Measurements from ENCODE around the gene SCNN1G.

Gene SCNN1G

GRCh38 chr16:23155445-23156049, 27.0 kb upstream of the SCNN1G start:
- no peak for FAIRE-seq

GRCh38 chr16:23156110-23156509, 26.4 kb upstream of the SCNN1G start:
- no peak for FAIRE-seq

- no peak for FAIRE-seq
Measured at GRCh38 chr16:23156946-23157460, 25.5 kb upstream of the SCNN1G start.

DNA sequence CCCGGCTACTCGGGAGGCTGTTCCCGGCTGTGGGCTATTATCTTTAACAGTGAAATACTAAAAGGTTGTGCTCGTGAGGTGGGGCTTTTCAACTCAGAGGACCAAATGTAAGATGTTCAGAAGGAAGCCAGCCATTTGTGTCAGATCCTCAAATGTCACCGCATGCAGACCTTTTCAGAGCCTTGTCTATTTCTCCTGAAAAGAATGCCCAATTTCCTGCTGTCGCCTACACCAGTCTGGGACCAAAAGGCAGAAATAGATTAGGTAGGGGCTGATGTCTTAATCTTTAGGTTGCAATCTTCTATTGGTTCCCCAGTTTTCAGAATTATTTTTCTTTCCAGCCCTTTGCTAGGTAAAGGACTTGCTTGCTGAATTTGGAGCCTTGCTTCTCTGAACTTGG, 24.4 kb upstream of the SCNN1G start:
- FAIRE-seq: no peak

DNA sequence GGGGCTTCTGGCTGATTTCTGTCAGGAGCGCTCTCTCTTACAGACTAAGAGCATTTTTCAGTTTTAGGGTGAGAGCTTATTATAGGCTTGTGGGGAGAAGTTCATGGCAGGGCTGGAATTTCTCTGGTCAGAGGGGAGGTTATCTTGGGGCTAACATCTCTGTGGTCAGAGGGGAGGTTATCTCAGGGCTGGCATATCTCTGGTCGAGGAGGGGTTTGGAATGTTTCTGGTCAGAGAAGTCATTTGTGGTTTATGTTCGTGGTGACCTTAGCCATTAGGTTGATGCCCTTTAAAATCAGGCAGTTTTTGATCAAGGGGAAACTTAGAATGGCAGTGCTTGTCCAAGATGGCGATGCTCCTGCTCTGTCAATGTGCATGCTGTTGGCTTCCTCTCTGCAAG, 22.5 kb upstream of the SCNN1G start:
- FAIRE-seq: no peak

- FAIRE-seq: no peak
Measured at GRCh38 chr16:23160574-23160973, 22.0 kb upstream of the SCNN1G start.

DNA sequence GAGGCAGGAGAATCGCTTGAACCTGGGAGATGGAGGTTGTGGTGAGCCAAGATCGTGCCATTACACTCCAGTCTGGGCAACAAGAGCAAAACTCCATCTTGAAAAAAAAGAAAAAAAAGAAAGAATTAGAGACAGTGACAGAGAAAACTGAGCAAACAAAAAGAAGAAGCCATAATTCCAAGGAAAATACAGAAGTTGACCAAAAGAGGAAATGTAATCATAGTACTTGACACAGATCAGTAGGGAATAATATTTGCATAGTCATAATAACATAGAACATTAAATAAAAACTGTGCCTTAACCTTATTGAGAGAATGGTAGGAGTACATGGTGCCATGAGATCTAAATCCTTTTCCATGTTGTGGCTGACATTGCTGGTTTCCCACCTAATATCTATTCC, 18.6 kb upstream of the SCNN1G start:
- no peak for FAIRE-seq

GRCh38 chr16:23164736-23165135, 17.8 kb upstream of the SCNN1G start:
- no peak for FAIRE-seq

GRCh38 chr16:23172583-23172982, 10.0 kb upstream of the SCNN1G start:
- FAIRE-seq: no peak

DNA sequence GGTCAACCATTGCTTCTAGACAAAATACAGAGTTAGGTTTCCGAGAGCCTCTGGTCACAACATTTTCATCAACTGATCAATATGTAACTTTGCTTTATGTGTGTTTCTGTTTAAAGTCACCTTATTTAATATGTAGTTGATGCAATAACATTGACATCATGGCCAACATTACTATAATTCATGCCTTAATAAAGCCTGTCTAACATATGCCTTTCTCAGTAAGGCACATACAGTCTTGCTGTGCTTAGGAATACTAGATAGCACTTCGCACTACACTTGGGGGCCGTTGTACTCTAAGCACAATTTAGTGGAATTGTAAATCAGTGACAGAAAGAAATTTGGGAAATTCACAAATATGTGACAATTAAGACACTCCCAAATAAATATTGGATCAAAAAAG, 9.6 kb upstream of the SCNN1G start:
- FAIRE-seq: no peak

DNA sequence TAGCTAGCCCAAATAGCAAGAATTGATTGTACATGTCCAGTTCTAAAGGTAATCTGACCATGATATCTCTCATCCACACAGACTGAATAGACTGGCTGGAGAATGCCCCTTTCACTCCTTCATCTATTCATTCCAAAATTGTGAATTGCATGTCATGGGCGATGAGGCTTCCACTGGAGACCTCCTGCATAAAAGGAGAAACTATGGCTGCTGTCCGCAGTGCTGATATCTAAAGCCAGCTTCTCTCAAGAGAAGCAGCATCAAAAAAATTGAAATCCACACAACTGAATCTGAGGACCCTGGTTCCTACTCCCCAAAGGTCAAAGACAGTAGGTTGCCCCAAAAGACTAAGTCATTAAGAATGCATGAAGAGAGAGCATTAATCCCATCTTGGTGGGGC, 7.9 kb upstream of the SCNN1G start:
- no peak for FAIRE-seq

- no peak for FAIRE-seq
Measured at GRCh38 chr16:23175651-23176050, 6.9 kb upstream of the SCNN1G start.

GRCh38 chr16:23181506-23181905, 1.0 kb upstream of the SCNN1G start:
- FAIRE-seq: no peak

DNA sequence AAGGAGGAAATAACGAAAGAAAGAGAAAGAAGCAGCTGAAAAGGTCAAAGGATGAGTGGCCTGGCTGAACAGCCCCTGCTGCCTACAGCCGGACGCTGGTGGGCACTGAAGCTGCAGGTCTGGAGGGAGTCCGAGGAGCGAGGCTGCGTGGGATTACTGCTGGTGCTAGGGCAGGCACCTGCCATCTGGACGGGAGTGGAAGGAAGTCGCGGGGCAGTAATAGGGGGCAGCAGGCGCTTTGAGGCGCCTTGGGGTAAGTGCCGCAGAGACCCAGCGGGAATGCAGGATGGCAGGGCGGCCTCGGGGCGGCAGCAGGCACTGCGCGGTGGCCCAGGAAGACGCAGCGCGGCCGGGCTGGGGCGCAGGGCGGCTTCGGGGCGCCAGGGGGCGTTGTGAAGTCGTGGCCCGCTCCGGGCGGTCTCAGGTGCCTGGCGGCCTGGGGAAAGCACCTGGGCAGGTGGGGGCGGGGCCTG, 303 bp upstream of the SCNN1G start:
- no peak for FAIRE-seq

DNA sequence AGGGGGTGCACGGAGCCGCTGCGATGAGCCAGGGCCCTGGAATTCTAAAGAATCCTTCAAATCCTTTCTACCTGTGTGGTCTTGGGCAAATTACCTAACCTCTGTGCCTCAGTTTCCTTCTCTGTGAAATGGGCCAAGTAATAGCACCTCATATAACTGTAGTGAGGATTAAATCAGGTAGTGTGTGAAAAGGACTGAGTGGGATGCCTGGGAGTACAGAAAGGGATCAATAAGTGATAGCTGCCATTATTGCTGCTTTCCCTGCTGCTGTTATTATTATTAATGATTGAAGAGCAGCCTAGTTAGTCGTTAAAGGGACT, 958 bp downstream of the SCNN1G start:
- no peak for FAIRE-seq

DNA sequence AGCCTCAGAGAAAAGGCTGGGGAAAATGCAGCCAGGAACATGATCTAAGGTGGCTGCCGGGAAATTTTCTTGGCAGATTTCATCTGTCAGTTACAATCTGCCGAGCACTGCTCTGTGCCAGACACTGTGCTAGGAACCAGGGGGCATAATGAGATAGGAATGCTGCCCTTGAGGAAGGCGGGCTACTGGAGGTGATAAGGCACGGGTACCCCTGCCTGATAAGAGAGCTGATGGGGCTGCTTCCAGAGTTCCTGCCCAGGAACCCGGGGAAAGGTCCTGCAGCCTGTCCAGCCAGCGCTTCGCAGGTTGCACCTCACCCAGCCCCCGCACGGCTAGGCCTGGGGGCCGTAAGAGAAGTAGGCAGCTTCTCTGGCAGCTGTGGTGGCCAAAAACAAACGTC, 3.1 kb downstream of the SCNN1G start:
- no peak for FAIRE-seq

DNA sequence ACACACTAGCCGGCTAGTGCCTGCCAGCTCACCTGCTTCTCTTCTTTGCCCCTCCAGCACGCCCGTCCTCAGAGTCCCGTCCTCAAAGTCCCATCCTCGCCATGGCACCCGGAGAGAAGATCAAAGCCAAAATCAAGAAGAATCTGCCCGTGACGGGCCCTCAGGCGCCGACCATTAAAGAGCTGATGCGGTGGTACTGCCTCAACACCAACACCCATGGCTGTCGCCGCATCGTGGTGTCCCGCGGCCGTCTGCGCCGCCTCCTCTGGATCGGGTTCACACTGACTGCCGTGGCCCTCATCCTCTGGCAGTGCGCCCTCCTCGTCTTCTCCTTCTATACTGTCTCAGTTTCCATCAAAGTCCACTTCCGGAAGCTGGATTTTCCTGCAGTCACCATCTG, 3.6 kb downstream of the SCNN1G start:
- no peak for FAIRE-seq

DNA sequence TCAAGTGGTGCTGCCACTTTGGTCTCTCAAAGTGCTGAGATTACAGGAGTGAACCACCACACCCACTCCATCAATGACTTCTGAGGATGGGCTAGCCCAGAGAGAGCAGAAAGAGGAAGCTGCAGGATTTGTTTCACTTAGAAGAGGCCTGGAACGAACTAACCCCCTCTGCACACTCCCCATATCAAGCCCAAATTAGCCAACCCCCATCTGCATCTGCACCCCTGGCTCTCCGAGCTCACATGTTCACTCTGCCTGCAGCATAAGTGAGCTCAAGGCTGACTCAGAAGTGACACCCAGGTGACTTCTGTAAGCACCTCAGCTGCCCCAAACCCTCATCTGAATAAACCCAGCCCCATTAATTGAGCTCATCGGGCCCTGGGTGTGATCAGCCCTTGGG, 4.8 kb downstream of the SCNN1G start:
- FAIRE-seq: no peak

- no peak for FAIRE-seq
Measured at GRCh38 chr16:23188911-23189310, 6.4 kb downstream of the SCNN1G start.

DNA sequence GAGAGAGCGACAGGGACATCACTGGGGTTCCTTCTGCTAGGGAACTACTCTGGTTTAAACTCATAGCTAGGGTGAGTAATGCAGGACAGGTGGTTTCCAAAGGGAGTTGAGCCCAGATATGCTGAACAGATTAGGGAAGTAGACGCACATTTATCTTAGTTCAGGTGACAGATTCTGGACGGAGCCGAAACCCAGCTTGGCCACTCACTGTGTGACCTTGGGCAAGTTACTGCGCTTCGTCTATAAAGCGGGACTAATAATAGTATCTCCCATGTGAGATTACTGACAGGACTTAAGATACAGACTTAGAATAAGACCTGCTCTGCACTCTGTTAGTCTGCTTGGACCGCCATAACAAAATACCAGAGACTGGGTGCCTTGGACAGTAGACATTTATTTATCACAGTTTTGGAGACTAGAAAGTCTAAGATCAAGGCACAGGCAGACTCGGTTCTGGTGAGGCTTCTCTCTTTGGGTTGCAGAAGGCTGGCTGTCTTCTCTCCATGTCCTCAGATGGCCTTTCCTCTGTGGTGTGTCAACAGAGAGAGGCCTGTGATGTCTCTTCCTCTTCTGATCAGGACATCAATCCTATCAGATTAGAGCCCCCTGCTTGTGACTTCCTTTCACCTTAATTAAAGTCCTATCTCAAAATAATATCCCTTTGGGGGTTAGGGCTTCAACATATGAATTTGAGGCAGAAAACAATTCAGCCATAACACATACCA, 12.1 kb downstream of the SCNN1G start:
- FAIRE-seq: no peak

DNA sequence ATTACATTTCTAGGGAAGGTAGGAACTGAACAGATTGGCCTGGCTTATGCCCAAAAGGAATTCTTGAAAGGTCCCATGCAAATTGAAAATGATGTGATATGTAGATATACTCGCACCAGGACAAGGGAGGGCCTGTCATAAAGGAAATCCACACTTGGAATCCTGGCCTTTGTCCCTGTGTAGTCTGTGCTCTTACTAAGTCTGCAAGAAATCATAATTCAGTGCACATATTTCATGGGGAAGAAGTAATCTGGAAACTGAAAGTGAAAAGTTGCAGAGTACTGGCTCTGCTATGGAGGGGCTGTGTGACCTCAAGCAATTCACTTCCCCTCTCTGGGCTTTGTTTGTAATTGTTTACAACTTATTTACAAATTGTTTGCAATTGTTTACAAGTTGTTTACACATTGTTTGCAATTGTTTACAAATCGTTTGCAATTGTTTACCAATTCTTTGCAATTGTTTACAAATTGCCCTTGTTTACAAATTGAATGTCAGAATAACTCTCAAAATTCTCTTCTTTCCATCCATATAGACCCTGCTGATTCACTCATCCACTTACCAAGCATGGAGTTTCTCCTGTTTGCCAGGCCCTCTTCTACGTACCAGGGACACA, 12.9 kb downstream of the SCNN1G start:
- FAIRE-seq: no peak

- no peak for FAIRE-seq
Measured at GRCh38 chr16:23196539-23196938, 14.0 kb downstream of the SCNN1G start.

DNA sequence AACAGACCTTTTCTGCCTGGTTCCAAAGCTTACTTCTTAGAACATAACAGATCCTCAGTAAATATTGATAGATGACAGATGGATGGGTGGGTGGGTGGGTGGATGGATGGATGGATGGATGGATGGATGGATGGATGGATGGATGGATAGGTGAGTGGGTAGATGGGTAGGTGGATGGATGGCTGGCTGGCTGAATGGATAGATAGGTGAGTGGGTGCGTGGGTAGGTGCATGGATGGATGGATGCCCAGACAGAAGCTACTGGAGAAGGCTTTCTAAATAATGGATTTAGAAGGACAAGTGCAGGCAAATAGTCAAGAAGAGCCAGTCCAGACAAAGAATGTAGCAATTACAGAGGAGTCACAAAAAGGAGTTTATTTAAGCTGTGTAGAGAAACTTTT, 19.6 kb downstream of the SCNN1G start:
- no peak for FAIRE-seq

DNA sequence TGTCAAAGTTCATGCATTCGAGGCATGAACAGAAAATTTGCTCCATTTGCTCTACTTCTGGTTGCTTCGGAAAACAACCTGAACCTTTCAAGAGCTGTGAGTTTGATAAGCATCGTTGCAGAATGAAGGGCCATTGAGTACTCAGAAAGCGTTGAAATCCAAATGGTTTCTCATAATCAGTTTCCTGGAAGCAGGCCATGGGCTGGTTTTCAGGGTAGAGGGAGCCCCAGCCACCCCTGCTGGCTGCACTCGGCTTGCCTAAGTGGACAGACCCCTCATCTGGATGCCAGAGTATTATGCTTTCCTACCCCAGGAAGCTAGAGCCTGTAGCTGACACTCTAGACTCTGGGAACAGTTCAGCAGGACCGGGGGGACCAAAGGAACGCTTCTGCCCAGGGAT, 24.4 kb downstream of the SCNN1G start:
- FAIRE-seq: no peak

All from endometrium (tissue), 2 donors.